Stimulated activated CD4-positive, alpha-beta T cell treated with anti-CD3 and anti-CD28 coated beads, Interleukin-1b, Interleukin-23, amount 100 ng/mL, for 1 hour (primary cell): Measurements from ENCODE around the gene EXOSC2.

Experiments used
- DNase-seq, 2 donors: peaks; one replicate each; pipeline ENCODE4 v3.0.0-alpha.2; 2020; ENCODE audit warnings: low read depth in 2 of 2

Gene EXOSC2

GRCh38 chr9:130738281-130738680 lies 44.7 kb downstream of the EXOSC2 start:
- DNase-seq = no peak

DNA sequence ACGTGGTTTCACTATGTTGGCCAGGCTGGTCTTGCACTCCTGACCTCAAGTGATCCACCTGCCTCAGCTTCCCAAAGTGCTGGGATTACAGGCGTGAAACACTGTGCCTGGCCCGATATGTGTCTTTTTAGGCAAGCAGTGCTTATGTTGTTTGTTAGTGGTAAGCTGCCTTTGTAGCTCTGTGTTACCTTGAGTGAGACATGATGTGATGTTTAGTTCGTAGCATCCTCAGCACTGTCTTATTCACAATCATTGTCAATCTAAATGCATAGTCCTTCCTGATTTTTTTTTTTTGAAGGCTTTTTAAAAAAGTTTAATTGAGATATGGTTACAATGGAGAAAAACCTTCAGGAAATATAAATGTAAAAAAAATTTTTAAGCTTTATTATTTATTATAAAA lies 45.5 kb downstream of the EXOSC2 start:
- no peak for DNase-seq

GRCh38 chr9:130740218-130741023 lies 46.8 kb downstream of the EXOSC2 start:
- DNase-seq = no peak

GRCh38 chr9:130741024-130741305 lies 47.4 kb downstream of the EXOSC2 start:
- DNase-seq = no peak

GRCh38 chr9:130741831-130742449 lies 48.4 kb downstream of the EXOSC2 start:
- DNase-seq = no peak

GRCh38 chr9:130743656-130744055 lies 50.1 kb downstream of the EXOSC2 start:
- DNase-seq = no peak

DNA sequence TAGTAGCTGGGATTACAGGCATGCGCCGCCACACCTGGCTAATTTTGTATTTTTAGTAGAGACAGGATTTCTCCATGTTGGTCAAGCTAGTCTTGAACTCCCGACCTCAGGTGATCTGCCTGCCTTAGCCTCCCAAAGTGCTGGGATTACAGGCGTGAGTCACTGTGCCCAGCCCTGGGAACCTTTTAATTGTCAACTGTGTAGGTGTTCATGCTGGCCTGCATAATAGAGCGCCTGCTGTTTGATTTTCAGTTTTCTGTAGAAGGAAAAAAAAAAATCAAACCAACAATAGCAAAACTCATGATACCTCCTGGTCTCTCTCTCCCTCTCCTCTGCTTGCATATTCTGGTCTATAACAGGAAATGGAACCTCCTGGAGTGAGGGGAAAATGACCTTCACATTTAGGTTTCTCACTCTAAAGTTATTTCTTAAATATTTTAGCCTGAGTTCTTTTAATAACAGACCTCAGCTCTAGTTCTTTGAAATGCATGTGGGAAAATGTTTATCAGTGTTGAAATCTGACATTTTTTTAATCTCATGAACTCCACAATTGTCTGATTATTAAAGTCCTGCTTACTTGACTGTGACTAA lies 51.7 kb downstream of the EXOSC2 start:
- no peak for DNase-seq

DNA sequence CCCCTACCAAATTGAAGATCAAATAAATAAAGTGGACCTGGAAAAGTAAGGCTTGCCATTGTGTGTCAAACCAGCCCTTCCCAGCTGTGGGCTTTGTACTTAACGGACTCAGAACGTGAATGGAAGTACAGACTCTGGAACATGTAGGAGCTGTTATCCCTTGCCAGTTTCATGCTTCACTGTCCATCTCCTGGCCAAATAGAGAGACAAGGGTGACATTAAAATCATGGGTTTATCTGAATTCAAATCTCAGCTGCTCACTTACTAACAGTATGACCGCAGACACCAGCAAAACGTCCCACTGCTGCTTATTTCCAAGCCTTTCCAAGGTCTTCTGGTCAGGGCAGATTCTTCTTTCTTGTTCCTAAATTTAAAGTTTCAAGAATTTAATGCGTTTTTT lies 52.2 kb downstream of the EXOSC2 start:
- DNase-seq = no peak

GRCh38 chr9:130746434-130747212 lies 53.0 kb downstream of the EXOSC2 start:
- DNase-seq = no peak

GRCh38 chr9:130751631-130752355 lies 58.2 kb downstream of the EXOSC2 start:
- DNase-seq = no peak
